Measurements from ENCODE around the gene COPB2. TPM values are rescaled to one million over a fixed set of nuclear protein-coding genes. Genes with fewer than 3 reads are reported as not detected.

The COPB2 gene
- total and polyA plus RNA-seq, 2 donors (not counting 3 experiments of a cell fraction or from before 2014, with no cell fraction given), result 72.1 to 146 TPM

DNA sequence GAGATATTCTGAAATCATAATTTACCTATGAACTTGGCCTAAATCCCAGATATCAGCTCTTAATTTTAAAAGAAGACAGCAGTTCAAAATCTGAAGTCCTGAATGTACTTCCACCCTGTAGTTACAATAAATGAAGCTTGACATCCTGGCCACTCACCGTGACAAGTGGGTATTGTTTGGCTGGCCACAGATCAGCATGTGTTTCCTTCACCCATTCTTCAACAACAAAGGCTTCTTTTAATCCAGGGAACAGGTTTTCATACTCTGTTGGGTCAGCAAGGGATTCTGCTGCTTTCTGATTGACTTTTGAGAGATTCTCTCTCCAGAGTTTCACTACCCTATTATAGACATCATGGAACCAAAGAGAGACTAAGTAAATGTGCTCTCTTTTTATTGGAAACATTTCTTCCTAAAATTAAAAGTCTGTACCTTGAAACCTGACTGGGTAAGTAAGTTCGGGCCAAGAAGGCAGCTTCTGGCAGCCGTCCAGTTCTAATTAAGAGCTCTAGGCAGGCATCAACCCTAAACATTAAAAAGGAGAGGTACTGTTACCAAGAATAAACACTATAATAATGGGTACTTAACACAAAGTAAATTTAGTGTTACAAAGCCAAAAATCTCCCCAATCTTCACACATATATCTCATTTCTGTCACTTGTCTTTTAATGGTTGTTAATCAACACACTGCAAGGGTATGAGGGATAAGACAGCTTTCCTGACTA lies 30.4 kb downstream of the COPB2 start:
- H3K79me2 ChIP-seq (ENCODE audit: control insufficient read depth, insufficient read depth, low read length), result no peaks in the 10 kb centered on the region
- no peaks in the 10 kb centered on the region for H3K27me3 ChIP-seq (ENCODE audit: control insufficient read depth in 2 of 2, insufficient read depth in 2 of 2, low read length in 2 of 2)
- DNase-seq (ENCODE audit: low read depth, low spot score) (no peak), FAIRE-seq (no peak)
- H3K4me1 ChIP-seq (ENCODE audit: control insufficient read depth, extremely low read depth, insufficient read depth, low read length), result no peaks in the 10 kb centered on the region
- ChIA-PET POLR2A (no interaction called here), CTCF (no interaction called here)
- intact Hi-C loops (cut with micrococcal nuclease) (no loop called here), dilution Hi-C loops (cut with MboI; ENCODE audit: extremely low pct_ligation_motif_present, low sequenced_read_pairs) (no loop called here)
- no peak overlapping the region for H3K4me2 ChIP-seq (ENCODE audit: insufficient read depth, low read length)
- H3K9me3 ChIP-seq (replicated peaks; ENCODE audit: control insufficient read depth, insufficient read depth, low read length), result no peaks in the 10 kb centered on the region
- no peak overlapping the region for H2AFZ ChIP-seq (ENCODE audit: low read depth, low read length)
- H3K4me3 ChIP-seq (replicated peaks in 1 of 3; ENCODE audit: insufficient read depth in 1 of 3, low read depth in 1 of 3, low read length in 3 of 3), result no peak overlapping the region
- H3K9ac ChIP-seq (replicated peaks; ENCODE audit: extremely low read depth, insufficient read depth, low read length), result no peak overlapping the region
- no TSS peak for BruUV-seq (replicated peaks)
- H3K27ac ChIP-seq (ENCODE audit: insufficient read depth, low read depth, low read length), result no peak overlapping the region
- peaks cover 37 to 43% of the 10 kb centered on the region in 2 experiments for H3K36me3 ChIP-seq (ENCODE audit: control insufficient read depth in 2 of 2, extremely low read depth in 1 of 2, insufficient read depth in 2 of 2, low read length in 2 of 2)
- TF ChIP-seq MYC (IDR thresholded peaks at IDR 0.05; ENCODE audit: low read depth, low read length) (no peak), JUN (IDR thresholded peaks at IDR 0.05; ENCODE audit: borderline replicate concordance, insufficient read depth, insufficient read length, low read depth) (no peak), POLR2A (IDR thresholded peaks at IDR 0.05; ENCODE audit: low read depth, low read length) (no peak), GATA2 (IDR thresholded peaks at IDR 0.05; ENCODE audit: insufficient read depth, insufficient read length, low read depth, low read length) (no peak), POLR2AphosphoS5 (IDR thresholded peaks at IDR 0.05; ENCODE audit: insufficient read depth, low read depth, low read length) (no peak), EZH2 (IDR thresholded peaks at IDR 0.05; ENCODE audit: borderline replicate concordance, low read depth, low read length, severe bottlenecking) (no peak), FOS (IDR thresholded peaks at IDR 0.05; ENCODE audit: borderline replicate concordance, insufficient read depth, low read length) (no peak)
- TF ChIP-seq, protein P1, sequence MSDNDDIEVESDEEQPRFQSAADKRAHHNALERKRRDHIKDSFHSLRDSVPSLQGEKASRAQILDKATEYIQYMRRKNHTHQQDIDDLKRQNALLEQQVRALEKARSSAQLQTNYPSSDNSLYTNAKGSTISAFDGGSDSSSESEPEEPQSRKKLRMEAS (IDR thresholded peaks at IDR 0.05; ENCODE audit: insufficient read depth, insufficient read length), result no peak
- TF ChIP-seq, protein P2, sequence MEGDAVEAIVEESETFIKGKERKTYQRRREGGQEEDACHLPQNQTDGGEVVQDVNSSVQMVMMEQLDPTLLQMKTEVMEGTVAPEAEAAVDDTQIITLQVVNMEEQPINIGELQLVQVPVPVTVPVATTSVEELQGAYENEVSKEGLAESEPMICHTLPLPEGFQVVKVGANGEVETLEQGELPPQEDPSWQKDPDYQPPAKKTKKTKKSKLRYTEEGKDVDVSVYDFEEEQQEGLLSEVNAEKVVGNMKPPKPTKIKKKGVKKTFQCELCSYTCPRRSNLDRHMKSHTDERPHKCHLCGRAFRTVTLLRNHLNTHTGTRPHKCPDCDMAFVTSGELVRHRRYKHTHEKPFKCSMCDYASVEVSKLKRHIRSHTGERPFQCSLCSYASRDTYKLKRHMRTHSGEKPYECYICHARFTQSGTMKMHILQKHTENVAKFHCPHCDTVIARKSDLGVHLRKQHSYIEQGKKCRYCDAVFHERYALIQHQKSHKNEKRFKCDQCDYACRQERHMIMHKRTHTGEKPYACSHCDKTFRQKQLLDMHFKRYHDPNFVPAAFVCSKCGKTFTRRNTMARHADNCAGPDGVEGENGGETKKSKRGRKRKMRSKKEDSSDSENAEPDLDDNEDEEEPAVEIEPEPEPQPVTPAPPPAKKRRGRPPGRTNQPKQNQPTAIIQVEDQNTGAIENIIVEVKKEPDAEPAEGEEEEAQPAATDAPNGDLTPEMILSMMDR (IDR thresholded peaks at IDR 0.05; ENCODE audit: extremely low read depth in 1 of 2, insufficient read depth in 1 of 2, low read depth in 1 of 2, low read length in 2 of 2), result no peak
- H4K20me1 ChIP-seq (replicated peaks; ENCODE audit: control insufficient read depth, extremely low read depth, insufficient read depth, low read length), result no peaks in the 10 kb centered on the region
- no peaks in the 10 kb centered on the region for H3K9me1 ChIP-seq (replicated peaks; ENCODE audit: control insufficient read depth, extremely low read depth, insufficient read depth, low read length)
